GM21390 (cell line): ENCODE data around the gene GDF2.

Experiments
- ATAC-seq: cut with Tn5 transposase; IDR thresholded peaks from one replicate; pipeline ENCODE4 v1.9.1; 2021; ENCODE audit not compliant: unreplicated experiment

GDF2 gene

DNA sequence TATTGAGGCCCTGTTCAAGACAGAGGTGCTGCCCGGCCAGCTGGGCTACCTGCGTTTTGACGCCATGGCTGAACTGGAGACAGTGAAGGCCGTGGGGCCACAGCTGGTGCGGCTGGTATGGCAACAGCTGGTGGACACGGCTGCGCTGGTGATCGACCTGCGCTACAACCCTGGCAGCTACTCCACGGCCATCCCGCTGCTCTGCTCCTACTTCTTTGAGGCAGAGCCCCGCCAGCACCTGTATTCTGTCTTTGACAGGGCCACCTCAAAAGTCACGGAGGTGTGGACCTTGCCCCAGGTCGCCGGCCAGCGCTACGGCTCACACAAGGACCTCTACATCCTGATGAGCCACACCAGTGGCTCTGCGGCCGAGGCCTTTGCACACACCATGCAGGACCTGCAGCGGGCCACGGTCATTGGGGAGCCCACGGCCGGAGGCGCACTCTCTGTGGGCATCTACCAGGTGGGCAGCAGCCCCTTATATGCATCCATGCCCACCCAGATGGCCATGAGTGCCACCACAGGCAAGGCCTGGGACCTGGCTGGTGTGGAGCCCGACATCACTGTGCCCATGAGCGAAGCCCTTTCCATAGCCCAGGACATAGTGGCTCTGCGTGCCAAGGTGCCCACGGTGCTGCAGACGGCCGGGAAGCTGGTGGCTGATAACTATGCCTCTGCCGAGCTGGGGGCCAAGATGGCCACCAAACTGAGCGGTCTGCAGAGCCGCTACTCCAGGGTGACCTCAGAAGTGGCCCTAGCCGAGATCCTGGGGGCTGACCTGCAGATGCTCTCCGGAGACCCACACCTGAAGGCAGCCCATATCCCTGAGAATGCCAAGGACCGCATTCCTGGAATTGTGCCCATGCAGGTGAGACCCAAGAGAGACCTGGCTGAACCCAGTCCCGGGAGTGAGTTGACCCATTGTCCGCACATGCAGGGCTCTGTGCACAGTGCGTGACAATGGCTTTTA, 28.7 kb downstream of the GDF2 start:
- ATAC-seq, result no peak

DNA sequence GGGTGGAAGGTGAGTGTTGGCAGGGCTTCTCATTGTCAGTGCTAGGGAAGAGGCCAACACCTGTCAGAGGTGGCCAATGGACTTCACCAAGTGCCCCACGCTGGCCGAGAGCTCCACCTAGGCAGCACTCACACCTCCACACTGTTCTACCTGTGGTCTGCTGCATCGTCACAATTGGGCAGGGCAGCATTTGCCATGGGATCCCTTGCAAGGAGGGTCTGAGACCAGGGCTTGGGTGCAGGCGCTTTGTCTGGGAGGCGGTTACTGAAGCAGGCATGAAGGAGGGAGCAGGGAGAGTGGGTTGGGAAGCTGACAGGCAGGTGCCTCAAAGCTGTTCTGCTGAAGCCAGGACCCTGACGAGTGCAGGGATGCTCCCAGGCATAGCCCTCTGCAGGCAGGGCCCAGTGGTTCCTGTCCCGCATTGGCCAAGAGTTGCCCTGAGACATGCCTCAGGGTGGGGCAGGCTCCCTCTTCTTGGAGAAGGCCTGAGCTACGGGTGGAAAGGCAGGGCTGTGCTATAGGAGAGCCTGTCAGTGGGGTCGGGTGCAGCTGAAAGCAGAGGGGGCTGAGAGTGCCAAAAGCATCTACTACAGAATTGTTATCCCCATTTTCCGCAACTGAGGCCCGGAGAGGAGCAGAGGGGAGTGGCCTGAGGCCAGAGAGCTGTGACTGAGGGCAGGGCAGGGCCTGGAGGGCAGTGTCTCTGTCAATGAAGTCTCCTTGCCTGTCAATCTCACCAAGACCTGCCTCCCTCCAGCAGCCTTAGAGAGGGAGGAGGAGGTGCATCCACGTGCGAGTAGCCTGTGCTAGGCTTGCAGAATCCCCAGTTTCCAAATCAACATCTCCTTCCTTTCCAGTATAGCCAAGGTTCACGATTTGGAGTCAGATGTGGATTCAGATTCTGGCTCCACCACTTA, 29.9 kb downstream of the GDF2 start:
- ATAC-seq, result no peak

DNA sequence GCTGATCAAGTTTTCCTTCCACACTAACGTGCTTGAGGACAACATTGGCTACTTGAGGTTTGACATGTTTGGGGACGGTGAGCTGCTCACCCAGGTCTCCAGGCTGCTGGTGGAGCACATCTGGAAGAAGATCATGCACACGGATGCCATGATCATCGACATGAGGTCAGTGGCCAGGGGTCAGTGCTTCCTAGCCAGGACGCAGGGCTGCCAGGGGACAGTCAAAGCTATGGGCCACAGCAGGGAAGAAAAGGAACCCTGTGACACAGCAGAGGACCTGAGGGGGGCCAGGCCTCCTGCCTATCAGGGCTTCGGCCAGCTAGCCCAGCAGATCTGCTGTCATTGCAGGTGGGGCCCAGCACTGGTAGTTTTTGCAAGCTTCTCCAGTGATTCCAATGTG, 31.1 kb downstream of the GDF2 start:
- no peak for ATAC-seq

DNA sequence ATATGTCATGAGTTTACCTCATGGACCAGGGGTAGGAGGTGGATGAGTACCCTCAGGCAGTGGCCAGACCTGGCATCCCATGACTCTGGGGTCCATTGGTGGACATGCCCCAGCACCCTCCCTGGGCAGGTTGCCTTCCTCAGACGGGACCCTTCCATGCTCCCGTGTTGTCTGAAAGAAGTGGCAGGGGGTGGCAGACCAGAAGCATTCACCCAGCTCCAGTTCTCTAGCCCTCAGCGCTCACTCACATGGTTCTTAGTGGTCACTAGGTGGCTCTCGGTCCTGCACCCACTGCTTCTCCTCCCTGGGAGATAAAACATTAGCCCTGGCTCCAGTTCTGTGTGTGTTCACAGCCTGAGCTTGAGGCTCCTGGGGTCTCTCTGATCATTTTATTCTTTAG, 31.9 kb downstream of the GDF2 start:
- ATAC-seq, result no peak

DNA sequence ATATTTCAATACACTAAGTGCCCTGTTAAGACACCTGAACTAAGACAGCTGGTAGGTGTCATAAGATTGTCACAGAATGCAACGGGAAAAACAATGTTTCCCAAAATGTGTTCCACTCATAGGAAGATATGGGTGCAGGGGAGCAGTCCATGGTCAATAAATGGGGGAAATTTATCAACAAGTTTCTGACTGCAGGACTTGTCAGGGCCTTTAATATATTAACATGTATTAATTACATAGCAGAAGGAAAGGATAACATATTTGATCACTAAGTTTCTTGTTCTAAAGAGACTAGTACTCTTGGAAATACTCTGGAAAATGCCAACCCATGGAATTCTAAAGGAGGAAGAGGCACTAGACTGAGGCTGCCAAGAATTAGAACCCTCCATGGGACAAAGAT, 32.6 kb downstream of the GDF2 start:
- ATAC-seq, result no peak

DNA sequence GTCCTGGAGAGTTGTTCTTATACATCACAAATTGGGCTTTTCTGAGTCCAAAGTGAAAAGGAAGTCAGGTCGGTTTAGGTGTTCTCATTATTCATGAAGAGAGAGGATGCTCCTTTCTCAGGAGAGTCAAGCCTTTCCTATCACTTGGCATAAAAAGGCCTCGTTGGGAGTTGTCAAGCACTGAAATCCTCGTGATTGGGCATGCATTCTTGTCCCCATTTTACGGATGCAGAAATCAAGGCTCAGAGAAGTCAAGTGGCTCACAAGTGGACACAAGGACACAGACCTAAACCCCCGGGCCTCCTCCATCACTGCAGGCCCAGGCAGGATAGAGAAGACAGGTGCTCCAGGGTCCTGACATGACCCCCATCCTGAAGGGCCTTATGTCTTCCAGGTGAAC, 34.5 kb downstream of the GDF2 start:
- ATAC-seq, result no peak

DNA sequence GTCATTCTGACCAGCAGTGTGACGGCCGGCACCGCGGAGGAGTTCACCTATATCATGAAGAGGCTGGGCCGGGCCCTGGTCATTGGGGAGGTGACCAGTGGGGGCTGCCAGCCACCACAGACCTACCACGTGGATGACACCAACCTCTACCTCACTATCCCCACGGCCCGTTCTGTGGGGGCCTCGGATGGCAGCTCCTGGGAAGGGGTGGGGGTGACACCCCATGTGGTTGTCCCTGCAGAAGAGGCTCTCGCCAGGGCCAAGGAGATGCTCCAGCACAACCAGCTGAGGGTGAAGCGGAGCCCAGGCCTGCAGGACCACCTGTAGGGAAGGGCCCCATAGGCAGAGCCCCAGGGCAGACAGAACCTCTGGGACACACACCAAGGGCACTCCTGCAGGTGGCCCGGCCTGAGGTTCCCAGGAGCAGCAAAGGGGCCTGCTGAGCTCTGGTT, 34.9 kb downstream of the GDF2 start:
- no peak for ATAC-seq

DNA sequence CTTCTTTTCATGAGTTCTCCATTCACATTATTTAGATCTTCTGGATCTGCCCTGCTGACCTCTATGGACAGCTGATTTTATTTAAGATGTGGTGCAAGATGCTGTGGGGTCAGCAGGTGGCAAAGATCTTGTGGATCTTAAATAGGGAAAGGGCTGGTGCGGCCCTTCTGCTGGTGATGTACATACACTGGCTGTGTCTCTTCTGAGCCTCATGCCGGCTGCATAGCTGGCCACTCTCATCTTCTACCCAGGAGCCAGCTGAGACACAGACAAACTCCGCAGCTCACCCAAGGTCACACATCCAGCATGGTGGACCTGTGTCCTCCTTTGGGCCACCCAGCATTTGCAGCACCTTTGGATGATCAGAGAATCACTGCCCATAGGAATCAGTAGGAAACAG, 35.7 kb downstream of the GDF2 start:
- ATAC-seq, result no peak

DNA sequence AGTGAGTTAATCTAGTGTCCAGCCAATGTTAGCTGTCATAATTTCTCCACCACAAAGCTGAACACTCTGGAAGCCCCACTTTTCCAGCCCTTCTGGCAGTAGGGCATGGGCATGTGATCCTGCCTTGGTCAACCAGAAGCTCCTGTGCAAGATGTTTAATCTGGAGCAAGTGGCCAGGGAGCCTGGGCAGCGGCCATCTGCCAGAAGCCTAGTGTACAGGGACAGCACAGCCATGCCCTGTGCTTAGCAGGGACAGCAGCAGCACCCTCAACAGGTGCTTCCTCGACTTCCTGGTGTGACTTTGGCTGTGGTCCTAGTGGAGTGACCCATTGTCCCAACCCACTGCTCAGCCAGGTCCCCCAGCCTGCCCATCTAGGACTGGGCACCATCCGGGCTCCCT, 36.2 kb downstream of the GDF2 start:
- ATAC-seq, result no peak

DNA sequence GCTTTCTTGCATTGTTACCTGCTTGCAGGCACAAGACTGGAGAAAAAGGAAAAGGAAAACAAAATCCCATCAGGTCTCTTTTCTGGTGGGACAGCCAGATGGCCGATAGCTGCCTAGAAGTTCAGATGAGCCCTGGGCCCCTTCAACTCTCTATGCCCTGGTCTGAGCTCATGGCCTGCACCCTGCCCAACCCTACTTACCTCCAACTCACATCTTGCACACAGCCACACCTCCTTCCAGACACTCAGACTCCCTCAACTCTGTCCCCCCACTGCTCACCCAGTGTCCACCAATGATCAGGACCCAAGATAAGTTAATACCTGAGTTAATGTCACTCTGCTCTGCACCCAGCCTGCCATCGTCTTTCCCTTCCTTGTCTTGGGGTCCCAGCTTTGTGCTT, 36.8 kb downstream of the GDF2 start:
- no peak for ATAC-seq

DNA sequence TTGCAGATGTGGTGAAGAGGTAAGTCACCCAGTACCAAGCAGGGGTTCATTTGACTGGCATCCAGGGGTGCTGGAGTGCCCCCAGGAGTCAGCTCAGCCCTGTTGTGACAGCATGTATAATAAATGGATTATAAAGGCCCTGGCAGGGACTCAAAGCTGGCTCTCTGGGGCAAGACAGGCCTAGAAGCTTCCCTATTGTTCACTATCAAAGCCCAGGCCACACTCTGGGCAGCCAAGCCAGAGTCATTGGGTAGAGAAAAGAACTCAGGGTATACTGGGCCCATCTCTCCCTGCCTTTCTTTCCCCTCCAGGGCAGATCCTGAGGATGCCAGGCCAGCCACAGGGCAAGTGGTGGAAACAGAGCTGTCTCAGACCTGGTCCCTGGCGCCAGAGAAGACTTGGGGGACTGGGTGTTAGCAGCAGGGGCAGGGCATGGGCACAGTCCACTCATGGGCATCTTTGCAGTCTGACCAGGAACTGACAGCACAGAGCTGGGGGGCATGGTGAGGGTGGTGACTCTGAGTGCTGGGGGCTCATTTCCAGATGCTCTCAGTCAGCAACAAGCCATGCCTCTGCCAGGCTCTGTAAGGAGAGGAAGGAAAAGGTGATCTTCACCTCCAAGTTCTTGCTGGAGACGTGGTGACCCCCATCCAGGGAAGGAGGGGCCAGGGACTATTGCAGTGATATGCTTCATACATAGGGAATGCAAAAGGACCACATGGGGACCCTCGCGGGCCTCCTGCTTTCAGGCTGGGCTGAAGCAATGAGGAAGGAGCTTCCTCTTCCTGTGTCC, 37.6 kb downstream of the GDF2 start:
- ATAC-seq, result no peak

DNA sequence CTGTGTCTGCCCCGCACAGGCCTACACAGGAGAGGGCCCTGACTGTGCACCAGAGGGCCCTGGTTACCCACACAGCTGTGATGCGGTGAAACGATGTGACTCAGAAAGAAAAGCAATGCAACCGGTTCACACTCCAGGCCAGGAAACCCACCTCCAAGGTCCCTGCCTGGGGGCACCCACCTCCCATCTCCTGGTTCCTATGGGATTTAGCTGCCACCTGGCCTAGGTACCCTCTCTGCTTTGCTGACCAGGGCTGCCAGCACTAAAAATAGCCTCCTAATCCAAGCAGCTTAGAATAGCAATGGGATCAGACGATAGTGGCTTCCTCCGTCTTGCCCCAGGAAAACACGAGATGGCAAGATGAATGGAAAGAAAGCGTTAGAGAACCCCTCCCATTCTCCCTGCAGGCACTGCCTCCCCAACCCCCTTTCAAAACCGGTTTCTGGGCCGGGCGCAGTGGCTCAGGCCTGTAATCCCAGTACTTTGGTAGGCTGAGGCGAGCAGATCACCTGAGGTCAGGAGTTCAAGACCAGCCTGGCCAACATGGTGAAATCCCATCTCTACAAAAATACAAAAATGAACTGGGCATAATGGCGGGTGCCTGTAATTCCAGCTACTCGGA, 38.3 kb downstream of the GDF2 start:
- no peak for ATAC-seq

DNA sequence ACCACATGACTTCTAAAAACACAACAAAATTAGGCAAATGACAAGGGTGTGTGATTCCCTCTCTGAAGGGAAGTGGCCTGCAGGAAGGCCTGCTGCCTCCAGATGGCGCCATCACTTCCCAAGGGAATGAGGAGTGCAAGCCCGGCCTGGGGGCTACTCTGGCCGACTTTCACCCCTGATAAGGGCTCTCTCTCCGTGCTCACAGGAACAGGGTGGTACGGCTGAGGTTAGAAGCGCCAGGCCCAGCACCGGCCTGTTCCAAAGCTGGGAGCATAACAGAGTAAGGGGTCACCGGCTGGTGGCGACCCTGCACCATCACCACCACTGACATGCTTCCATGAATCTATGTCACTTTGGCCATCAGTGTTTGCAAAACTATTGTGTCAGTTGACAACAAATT, 39.0 kb downstream of the GDF2 start:
- no peak for ATAC-seq

DNA sequence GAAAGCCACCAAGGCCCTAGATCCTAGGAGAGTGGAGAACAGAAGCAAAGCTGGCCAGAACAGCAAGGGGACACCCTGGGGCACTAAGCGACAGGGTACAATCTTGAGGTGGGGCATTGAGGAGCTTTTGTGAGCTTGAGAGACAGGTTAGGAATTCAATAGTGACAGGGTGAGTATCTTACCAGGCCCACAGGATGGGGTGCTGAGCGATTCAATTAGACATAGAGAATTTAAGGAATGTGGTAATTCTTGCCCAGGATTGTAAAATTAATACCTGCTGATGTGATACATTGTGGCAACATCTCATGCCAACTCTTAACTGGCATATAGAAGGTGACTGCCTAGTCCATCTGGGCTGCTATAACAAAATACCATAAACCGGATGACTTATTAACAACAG, 39.9 kb downstream of the GDF2 start:
- no peak for ATAC-seq

DNA sequence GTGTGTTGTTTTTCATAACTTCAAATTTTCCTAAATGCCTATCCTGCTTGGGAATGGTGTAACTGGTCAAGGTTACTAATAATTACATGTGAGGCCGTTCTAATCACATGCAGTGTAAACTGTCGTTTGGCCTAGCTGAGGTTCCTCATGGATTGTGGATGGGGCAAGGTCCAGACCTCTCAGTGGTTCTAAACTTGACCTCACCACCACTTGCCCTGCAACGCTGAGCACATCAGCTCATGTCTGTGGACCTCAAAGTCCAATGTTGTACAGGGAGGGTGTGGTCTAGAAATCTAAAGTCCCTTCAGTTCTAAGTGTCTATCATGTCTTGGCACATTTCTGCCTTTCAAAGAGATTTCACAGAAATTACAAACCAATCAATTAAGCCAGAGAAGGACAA, 41.5 kb downstream of the GDF2 start:
- no peak for ATAC-seq

DNA sequence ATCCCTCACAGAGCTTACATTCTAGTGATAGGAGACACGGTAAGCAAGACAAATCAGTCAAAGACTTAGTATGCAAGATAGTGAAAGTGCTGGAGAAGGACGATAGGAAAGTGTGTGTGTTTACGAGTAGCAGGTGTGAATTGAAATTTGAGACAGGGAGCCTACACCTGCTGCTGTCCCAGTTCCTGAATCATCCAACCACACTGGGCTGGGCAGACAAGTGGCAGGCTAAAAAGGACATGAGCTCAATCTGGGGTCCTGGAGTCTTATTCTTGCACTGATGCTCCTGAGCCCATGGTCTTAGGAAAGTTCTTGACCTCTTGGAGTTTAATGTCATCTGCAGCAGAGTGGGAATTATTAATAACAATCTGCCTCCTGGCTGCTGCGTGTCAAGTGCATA, 42.1 kb downstream of the GDF2 start:
- no peak for ATAC-seq

DNA sequence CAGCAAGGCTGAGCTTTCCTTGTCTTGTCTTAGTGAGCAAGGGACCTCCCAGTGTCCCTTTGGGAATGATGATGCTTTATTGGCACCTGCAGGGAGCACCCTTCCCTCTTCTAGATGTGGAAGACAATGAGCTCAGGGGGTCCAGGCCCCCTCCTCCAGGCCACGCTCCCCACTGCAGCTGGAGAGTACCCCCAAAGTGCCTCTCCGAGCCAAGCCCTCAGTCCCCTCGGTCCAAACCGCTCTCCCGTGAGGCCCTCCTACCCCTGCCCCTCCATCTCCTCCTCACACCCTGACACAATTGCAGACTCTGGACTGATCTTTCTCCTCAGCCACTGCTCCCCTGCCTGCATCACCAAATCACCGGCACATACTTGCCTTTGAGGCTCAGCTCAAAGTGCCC, 42.7 kb downstream of the GDF2 start:
- no peak for ATAC-seq

DNA sequence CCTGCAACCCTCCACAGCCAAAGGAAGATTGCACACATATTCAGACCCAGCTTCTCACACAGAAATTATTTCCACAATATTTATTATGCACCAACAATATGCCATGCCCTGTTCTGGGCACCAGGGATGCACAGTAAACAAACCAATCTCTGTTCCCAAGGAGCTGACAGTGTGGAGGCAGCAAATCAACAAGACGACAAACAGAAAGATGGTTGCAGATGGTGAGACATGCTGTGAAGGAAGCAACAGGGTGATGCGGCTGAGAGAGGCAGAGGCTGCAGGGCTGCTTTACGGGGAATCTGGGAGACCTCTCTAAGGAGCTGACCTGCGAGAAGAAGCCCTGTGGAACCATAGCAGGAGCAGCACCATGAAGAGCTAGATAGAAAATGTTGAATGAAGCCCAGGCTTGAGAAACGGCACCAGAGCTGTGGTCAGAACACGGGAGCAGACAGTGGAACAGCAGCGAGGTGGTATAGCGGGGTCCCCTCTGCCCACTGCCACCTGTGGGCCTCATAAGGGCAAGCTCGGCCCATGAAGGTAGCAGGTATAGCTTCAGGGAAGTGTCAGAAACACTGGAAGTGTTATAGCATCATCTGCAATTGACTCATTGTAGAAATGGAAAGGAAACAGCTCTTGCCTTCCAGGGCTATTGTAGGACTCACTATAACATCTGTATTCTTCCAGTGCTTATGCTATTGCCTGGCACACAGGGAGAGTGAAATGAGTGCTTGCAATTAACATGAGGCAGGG, 43.4 kb downstream of the GDF2 start:
- ATAC-seq, result no peak

DNA sequence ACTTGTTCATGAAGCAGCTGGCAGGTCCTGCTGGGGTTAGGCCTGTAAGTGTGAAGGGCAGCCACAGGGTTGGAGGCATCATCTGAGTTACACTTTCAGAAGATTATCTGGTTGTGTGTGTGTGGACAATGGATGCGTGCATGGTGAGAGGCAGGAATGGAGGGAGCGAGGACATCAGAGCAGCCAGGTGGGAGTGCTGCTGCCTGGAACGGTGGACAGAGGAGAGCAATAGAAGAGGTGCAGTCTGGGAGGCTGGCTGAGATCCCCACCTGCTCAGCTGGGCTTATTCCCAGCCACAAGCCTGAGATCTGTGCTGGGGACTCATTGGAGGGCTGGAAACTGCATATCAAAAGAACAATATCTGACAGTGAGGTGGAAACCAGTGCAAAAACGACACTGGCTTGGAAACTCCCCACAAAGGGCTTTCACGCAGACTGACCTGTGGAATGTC, 44.0 kb downstream of the GDF2 start:
- no peak for ATAC-seq
